Lung (tissue), 12 donors: ENCODE results near the gene TENT5C. TPM values are rescaled to one million over a fixed set of nuclear protein-coding genes. Genes with fewer than 3 reads are reported as not detected.

ENCODE experiments used
- ATAC-seq: fragments of 200-7000 bp; cut with Tn5 transposase; one replicate; pipeline ENCODE4 v1.9.1; 2020; ENCODE audit warnings: moderate number of reproducible peaks; ENCODE audit not compliant: insufficient read depth, low FRiP score
- DNase-seq, 3 donors: peaks; one replicate each; pipeline ENCODE4 v3.0.0-alpha.2; 2013 to 2017
- H3K27ac ChIP-seq, 2 donors: one replicate each; pipeline ENCODE4 v1.5.1; 2013; ENCODE audit warnings: mild to moderate bottlenecking in 2 of 2, moderate library complexity in 2 of 2, control low read depth in 1 of 2, inconsistent platforms in 1 of 2, low read depth in 1 of 2, low read length in 1 of 2
- H3K27me3 ChIP-seq, 3 donors: one replicate each; pipeline ENCODE4 v1.5.1; 2013; ENCODE audit warnings: low read length in 2 of 3; ENCODE audit not compliant: control insufficient read depth in 3 of 3, insufficient read depth in 3 of 3
- H3K36me3 ChIP-seq, 4 donors: one replicate each; pipeline ENCODE4 v1.5.1; 2013; ENCODE audit warnings: low read length in 4 of 4, mild to moderate bottlenecking in 1 of 4, moderate library complexity in 1 of 4; ENCODE audit not compliant: control insufficient read depth in 4 of 4, insufficient read depth in 4 of 4
- H3K4me1 ChIP-seq, 5 donors: one replicate each; pipeline ENCODE4 v1.5.1; 2013; ENCODE audit warnings: low read length in 5 of 5, mild to moderate bottlenecking in 2 of 5, moderate library complexity in 1 of 5; ENCODE audit not compliant: control insufficient read depth in 5 of 5, insufficient read depth in 5 of 5
- H3K4me3 ChIP-seq: one replicate; pipeline ENCODE4 v1.5.1; 2013; ENCODE audit warnings: mild to moderate bottlenecking, control low read depth, moderate library complexity
- H3K9ac ChIP-seq, 2 donors: one replicate each; pipeline ENCODE4 v1.5.1; 2013; ENCODE audit warnings: low read length in 2 of 2, control low read depth in 1 of 2; ENCODE audit not compliant: insufficient read depth in 1 of 2
- H3K9me3 ChIP-seq, 4 donors: one replicate each; pipeline ENCODE4 v1.5.1; 2013; ENCODE audit warnings: low read length in 3 of 4, mild to moderate bottlenecking in 1 of 4, moderate library complexity in 1 of 4; ENCODE audit not compliant: control insufficient read depth in 4 of 4, insufficient read depth in 3 of 4
- CTCF ChIP-seq: IDR thresholded peaks from 2 replicates; pipeline ENCODE4 v1.5.1; 2012; ENCODE audit warnings: mild to moderate bottlenecking; ENCODE audit errors: control extremely low read depth, extremely low read depth
- WGBS, 2 donors: extraction: QIAGEN DNeasy Blood & Tissue Kit; methylation state at CpG; one replicate each; pipeline ENCODE4 v1.1.7; 2013; 5-methylcytosine and 5-hydroxymethylcytosine counted together
- polyA plus RNA-seq, 2 donors: library from polyadenylated mRNA; stranded (reverse); fragments of 200-250 nt; gene quantifications; one replicate each; pipeline ENCODE4 v1.2.1, GENCODE V29; 2013
- total RNA-seq, 2 donors: library from RNA; depleted of rRNA in 1 of 2; stranded (reverse); fragments of >200 nt in 1 of 2; gene quantifications; one replicate each; pipeline ENCODE4 v1.2.1, GENCODE V29; 2014 to 2021
- donor health status: control.
- donor health status: control.
- donor health status: Bipolar disorder and iron deficiency.
- donor health status: healthy.
- donor health status: DM: yes; HTN: yes; CAD: no.

TENT5C gene
- total and polyA plus RNA-seq, 4 donors: 2.7 to 39.0 (median 17.5) TPM

- Histone ChIP-seq H3K4me1 (peaks cover 0 to 4% (median 0%) of the 10 kb centered on the region in 5 donors), H3K9ac (no peak overlapping the region), H3K27me3 (no peaks in the 10 kb centered on the region), H3K9me3 (peaks cover 0 to 5% (median 0%) of the 10 kb centered on the region in 4 donors), H3K27ac (peak overlapping the region in 1 of 2 donors; percentile 41), H3K36me3 (no peaks in the 10 kb centered on the region), H3K4me3 (no peak overlapping the region)
- ATAC-seq (peak; percentile 45), DNase-seq (peak in 2 of 3 donors; percentile 20 to 26)
- 55 to 63% methylated on average over 9 of the region's 9 CpGs for WGBS, 2 donors
- TF ChIP-seq CTCF: no peak
Observed at GRCh38 chr1:117562581-117563491, 43.0 kb upstream of the TENT5C start.

- no peak for ATAC-seq
- no peaks in the 10 kb centered on the region for H3K36me3 ChIP-seq
- no peak for DNase-seq
- H3K9me3 ChIP-seq: peaks cover 0 to 5% (median 0%) of the 10 kb centered on the region in 4 donors
- TF ChIP-seq CTCF: no peak
- peaks cover 0 to 4% (median 0%) of the 10 kb centered on the region in 5 donors for H3K4me1 ChIP-seq
- no peak overlapping the region for H3K9ac ChIP-seq
- no peak overlapping the region for H3K4me3 ChIP-seq
- WGBS, 2 donors: 74% methylated on average over 4 of the region's 4 CpGs
- no peaks in the 10 kb centered on the region for H3K27me3 ChIP-seq
- H3K27ac ChIP-seq: peak overlapping the region in 1 of 2 donors; percentile 41
Observed at GRCh38 chr1:117563492-117563875, 42.4 kb upstream of the TENT5C start.

GRCh38 chr1:117564227-117565075 lies 41.4 kb upstream of the TENT5C start:
- DNase-seq (no peak), ATAC-seq (no peak)
- no peaks in the 10 kb centered on the region for H3K27me3 ChIP-seq
- H3K36me3 ChIP-seq: no peaks in the 10 kb centered on the region
- peaks cover 0 to 4% (median 0%) of the 10 kb centered on the region in 5 donors for H3K4me1 ChIP-seq
- no peak for TF ChIP-seq CTCF
- H3K4me3 ChIP-seq: no peak overlapping the region
- 71 to 73% methylated on average over 8 of the region's 8 CpGs for WGBS, 2 donors
- H3K9ac ChIP-seq: no peak overlapping the region
- no peaks in the 10 kb centered on the region for H3K9me3 ChIP-seq
- no peak overlapping the region for H3K27ac ChIP-seq
